Mucosa of stomach (tissue), 1 donor: ENCODE data around the gene C21orf58.

Experiments used
- H3K27me3 ChIP-seq: one replicate; pipeline ENCODE4 v1.7.0; 2013; ENCODE audit warnings: mild to moderate bottlenecking, low read length; ENCODE audit not compliant: control insufficient read depth, insufficient read depth
- H3K36me3 ChIP-seq: one replicate; pipeline ENCODE4 v1.7.0; 2013; ENCODE audit warnings: low read length; ENCODE audit not compliant: control insufficient read depth, insufficient read depth
- H3K4me1 ChIP-seq: one replicate; pipeline ENCODE4 v1.7.0; 2013; ENCODE audit warnings: mild to moderate bottlenecking, low read length; ENCODE audit not compliant: control insufficient read depth, insufficient read depth
- H3K4me3 ChIP-seq: one replicate; pipeline ENCODE4 v1.7.0; 2013; ENCODE audit warnings: low read length
- H3K9ac ChIP-seq: one replicate; pipeline ENCODE4 v1.7.0; 2013; ENCODE audit warnings: mild to moderate bottlenecking, low read length, moderate library complexity
- H3K9me3 ChIP-seq: one replicate; pipeline ENCODE4 v1.7.0; 2013; ENCODE audit warnings: mild to moderate bottlenecking, low read length, moderate library complexity; ENCODE audit not compliant: control insufficient read depth
- donor health status: Pancreatic carcinoma.

The C21orf58 gene

DNA sequence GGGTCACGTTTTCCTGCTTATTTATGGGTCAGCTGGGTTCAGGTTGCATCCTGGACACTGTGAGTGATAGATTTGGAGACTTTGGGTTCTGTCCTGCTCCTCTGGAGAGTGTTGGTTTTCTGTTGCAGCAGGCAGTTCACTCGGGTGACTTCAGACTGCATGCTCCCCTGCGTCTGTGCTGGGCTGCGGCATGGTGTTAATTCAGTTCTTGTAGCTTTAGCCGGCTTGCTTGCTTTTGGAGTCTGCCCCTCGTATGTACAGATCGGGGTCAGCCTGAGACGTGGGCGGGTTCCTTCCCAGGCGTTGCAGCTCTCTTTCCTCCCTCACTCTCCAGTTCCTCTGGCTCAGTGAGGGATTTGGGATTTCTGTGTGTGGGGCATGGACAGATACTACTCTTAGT, 38.3 kb upstream of the C21orf58 start:
- Histone ChIP-seq H3K36me3 (peaks cover 17% of the 10 kb centered on the region), H3K4me3 (no peak overlapping the region), H3K9me3 (no peaks in the 10 kb centered on the region), H3K27me3 (no peaks in the 10 kb centered on the region), H3K9ac (no peak overlapping the region), H3K4me1 (no peaks in the 10 kb centered on the region)

DNA sequence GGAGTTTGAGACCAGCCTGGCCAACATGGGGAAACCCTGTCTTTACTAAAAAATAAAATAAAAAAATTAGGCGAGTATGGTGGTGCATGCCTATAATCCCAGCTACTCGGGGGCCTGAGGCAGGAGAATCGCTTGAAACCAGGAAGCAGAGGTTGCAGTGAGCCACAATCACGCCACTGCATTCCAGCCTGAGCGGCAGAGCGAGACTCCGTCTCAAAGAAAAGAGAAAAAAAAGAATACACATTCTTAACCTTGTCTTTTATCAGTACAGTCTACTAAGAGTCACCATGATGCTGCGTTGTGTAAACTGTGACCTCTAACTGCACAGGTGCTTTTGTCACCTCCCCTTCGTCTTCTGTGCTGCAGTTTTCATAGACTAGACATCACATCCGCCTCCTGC, 37.5 kb upstream of the C21orf58 start:
- H3K4me3 ChIP-seq, result no peak overlapping the region
- H3K4me1 ChIP-seq, result no peaks in the 10 kb centered on the region
- H3K27me3 ChIP-seq, result no peaks in the 10 kb centered on the region
- no peaks in the 10 kb centered on the region for H3K9me3 ChIP-seq
- H3K36me3 ChIP-seq, result peaks cover 9% of the 10 kb centered on the region
- H3K9ac ChIP-seq, result no peak overlapping the region

DNA sequence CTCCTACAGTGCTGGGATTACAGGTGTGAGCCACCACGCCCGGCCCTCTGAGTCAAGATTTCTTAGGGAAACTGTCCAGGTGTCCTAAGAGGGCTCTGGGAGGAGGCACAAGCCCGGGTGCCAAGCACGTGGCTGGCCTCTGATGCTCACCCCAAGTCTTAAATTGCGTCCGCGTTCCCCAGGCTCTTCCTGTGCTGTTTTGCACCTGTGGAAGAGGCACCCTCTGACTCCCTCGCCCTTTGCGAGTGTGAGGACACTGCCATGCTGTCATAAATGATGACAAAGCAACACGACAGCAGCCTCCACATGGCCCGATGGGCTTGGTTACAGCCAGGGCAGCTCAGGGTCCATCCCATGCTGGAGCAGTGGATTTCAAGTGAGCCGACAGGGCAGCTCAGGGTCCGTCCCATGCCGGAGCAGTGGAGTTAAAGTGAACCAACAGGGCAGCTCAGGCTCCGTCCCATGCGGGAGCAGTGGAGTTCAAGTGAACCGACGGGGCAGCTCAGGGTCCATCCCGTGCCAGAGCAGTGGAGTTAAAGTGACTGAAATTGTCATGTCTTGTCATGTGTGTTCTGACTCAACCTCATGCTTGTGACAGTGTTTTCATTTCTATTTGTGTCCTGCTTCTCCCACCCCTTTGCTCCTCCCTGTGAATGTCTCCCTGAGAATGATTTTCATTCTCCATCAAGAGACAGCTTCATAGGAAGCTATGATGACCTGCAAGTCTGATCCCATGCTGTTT, 34.2 kb upstream of the C21orf58 start:
- no peaks in the 10 kb centered on the region for H3K27me3 ChIP-seq
- no peak overlapping the region for H3K9ac ChIP-seq
- no peaks in the 10 kb centered on the region for H3K36me3 ChIP-seq
- H3K9me3 ChIP-seq, result no peaks in the 10 kb centered on the region
- H3K4me1 ChIP-seq, result no peaks in the 10 kb centered on the region
- H3K4me3 ChIP-seq, result no peak overlapping the region

DNA sequence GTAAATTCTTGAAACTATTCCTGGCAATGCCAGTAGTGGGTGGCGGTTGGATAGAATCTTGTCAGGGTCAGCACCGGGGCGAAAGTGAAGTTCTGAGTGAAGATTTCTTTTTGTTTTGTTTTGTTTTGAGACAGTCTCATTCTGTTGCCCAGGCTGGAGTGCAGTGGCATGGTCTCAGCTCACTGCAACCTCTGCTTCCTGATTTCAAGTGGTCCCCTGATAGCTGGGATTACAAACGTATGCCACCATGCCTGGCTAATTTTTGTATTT, 33.6 kb upstream of the C21orf58 start:
- Histone ChIP-seq H3K9ac (no peak overlapping the region), H3K4me1 (no peaks in the 10 kb centered on the region), H3K4me3 (no peak overlapping the region), H3K36me3 (peaks cover 2% of the 10 kb centered on the region), H3K27me3 (no peaks in the 10 kb centered on the region), H3K9me3 (no peaks in the 10 kb centered on the region)

DNA sequence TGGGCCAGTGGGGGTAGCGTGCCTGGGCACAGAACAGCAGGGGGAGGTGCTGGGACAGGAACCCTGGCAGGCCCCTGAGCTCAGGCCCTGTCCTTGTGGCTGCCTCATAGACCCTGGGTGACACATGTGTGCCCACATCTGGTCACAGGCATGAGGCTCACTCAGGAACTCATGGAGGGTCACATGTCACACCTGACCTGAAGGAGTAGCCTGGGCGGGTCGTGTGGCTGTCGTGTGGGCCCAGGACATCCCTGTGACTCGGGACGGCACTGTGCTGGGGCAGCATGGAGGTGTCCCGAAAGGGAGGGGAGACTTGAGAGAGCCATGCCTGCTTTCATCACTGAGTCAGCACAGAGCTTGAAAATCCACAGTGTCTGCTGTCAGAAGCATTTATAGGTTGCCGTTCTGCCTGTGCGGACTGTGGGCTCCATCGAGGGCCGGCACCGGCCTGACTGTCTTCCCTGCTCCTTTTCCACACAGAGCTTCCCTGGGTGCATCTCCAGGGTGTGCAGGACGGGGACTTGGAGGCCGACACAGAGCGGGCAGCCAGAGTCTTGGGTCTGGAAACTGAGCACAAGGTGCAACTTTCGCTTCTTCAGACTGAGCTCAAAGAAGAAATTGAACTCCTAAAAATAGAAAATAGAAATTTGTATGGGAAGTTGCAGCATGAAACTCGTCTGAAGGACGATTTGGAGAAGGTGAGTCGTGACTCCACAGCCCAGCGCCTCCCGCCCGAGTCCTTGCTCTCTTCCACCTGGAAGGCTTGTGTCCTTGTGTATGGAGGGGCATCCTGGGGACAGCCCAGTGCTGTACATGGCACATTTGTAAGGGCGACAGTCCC, 33.0 kb upstream of the C21orf58 start:
- Histone ChIP-seq H3K36me3 (peaks cover 8% of the 10 kb centered on the region), H3K4me1 (no peaks in the 10 kb centered on the region), H3K9ac (no peak overlapping the region)

DNA sequence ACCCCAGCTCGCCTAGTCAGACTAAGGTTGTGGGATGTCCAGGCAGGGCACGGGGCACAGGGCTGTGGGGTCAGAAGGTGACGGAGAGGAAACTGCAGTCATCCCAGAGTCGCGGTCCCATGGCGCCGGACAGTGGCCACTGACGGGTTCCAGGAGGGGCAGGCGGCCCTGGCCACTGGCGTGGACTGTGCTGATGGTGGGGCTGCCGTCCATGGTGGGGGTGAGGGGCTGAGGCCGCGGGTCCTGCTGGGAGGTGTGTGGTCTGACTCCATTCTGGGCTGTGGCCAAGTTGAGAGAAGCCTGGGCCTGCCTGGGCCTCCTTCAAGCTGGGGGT, 32.3 kb upstream of the C21orf58 start:
- no peak overlapping the region for H3K9ac ChIP-seq
- no peak overlapping the region for H3K4me3 ChIP-seq
- peaks cover 9% of the 10 kb centered on the region for H3K36me3 ChIP-seq
- no peaks in the 10 kb centered on the region for H3K9me3 ChIP-seq
- no peaks in the 10 kb centered on the region for H3K27me3 ChIP-seq
- no peaks in the 10 kb centered on the region for H3K4me1 ChIP-seq

More for the DNA sequence above, 33.0 kb upstream of the C21orf58 start:
- Histone ChIP-seq H3K9me3 (no peaks in the 10 kb centered on the region), H3K27me3 (no peaks in the 10 kb centered on the region), H3K4me3 (no peak overlapping the region)

DNA sequence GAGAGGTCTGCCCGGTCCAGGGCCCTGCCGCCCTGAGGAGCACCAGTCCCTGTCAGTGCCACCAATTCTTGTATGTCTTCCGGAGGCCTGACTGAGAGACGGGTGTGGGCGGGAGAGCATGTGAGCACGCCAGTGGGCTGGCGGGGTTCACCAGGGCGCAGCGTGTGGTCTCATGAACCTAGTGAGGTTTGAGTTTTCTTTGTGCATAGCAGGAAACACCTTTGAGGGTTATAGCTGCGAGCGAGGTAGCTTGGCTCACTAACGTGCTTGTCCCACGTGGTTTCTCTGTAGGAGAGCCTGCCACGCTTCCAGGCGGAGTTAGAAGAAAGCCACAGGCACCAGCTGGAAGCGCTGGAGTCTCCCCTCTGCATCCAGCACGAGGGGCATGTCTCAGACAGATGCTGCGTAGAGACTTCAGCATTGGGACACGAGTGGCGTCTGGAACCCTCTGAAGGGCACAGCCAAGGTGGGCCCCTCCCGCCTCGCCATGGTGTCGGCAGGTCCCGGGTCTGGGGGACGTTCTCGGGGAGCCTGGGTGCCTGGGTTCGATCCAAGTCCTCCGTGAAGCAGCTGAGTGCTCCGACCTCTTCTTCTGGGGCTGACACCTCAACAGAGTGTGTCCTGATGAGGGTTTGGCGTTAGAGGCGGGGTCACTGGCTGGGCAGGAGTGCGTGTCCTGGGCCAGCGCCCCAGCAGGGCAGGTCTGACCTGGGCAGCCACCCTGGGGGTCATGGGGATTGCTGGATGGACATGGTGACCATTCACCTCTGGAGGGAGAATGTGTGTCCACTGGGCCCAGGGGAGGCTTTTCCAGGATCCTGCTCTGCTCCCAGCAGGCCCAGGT, 31.7 kb upstream of the C21orf58 start:
- Histone ChIP-seq H3K9me3 (no peaks in the 10 kb centered on the region), H3K4me3 (no peak overlapping the region), H3K27me3 (no peaks in the 10 kb centered on the region), H3K36me3 (peaks cover 9% of the 10 kb centered on the region), H3K9ac (no peak overlapping the region), H3K4me1 (no peaks in the 10 kb centered on the region)

DNA sequence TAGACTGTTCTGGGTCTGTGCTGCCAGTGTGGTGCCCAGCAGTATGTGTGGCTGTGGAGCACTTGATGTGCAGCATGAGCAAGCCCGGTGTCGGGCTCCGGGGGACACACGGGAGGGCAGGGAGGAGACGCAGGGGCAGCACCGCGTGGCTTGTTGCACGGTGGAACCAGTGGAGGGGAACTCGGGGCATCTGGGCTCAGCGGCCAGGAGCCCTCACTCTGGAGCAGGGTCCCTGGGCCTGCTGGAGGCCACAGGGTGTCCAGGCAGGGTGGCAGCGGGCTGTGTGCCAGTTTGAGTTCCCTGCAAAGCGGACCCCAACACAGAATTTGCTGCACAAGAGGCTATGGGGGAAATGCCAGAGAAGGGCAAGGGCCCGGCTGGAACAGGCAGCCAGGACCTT, 30.8 kb upstream of the C21orf58 start:
- H3K9me3 ChIP-seq, result no peaks in the 10 kb centered on the region
- no peaks in the 10 kb centered on the region for H3K4me1 ChIP-seq
- no peak overlapping the region for H3K9ac ChIP-seq
- peaks cover 9% of the 10 kb centered on the region for H3K36me3 ChIP-seq
- no peaks in the 10 kb centered on the region for H3K27me3 ChIP-seq
- H3K4me3 ChIP-seq, result no peak overlapping the region

DNA sequence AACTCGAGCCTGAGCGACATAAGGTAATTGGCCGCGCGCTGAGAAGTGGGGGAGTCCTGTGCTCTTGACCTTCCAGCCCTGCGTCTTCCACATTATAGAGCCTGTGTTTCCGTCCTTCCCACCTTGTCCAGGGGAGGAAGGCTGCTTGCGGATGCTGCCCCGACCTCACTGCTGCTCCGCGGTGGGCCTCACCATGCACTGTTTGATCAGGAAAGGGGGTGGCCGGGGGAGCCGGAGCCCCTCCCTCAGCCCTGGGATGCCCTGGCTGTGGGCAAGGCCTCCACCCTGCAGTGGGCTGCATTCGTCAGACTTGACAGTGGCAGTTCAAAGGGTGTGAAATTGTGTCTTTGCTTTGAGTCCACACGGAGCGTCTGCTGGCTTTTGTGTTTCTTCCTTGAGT, 30.4 kb upstream of the C21orf58 start:
- H3K4me3 ChIP-seq, result no peak overlapping the region
- no peaks in the 10 kb centered on the region for H3K4me1 ChIP-seq
- H3K9ac ChIP-seq, result no peak overlapping the region
- peaks cover 9% of the 10 kb centered on the region for H3K36me3 ChIP-seq
- no peaks in the 10 kb centered on the region for H3K9me3 ChIP-seq
- H3K27me3 ChIP-seq, result no peaks in the 10 kb centered on the region

DNA sequence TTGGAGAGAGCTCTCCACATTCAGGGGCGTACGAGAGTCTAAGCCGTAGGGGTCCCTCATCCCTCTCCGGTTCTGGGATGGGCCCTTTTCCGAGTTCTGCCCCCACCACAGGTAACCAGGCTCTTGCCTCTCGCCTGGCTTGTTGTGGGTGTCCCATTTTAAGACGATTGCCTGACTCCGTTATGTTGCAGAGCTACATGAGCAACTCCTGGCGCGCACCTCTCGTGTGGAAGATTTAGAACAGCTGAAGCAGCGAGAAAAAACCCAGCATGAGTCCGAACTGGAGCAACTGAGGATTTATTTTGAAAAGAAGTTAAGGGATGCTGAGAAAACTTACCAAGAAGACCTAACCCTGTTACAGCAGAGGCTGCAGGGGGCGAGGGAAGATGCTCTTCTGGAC, 29.2 kb upstream of the C21orf58 start:
- H3K9ac ChIP-seq, result no peak overlapping the region
- H3K36me3 ChIP-seq, result peaks cover 9% of the 10 kb centered on the region
- no peaks in the 10 kb centered on the region for H3K4me1 ChIP-seq
- no peaks in the 10 kb centered on the region for H3K9me3 ChIP-seq
- no peak overlapping the region for H3K4me3 ChIP-seq
- H3K27me3 ChIP-seq, result no peaks in the 10 kb centered on the region

DNA sequence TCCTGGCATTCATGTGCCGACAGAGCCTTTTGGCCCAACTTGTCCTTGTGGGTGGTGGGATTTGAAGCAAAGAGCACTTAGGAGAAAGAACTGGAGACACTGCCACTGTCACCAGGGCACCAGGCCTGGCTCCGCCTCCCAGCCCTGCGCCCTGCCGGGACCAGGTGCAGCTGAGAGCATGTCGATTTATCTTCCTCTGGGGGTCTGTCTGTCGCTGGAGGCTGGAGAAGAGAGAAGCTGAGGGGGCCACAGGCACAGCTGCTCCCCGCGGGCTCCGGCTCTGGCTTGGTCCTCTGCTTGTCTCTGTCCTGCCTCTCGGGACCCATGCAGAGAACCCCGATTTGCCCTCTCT, 28.5 kb upstream of the C21orf58 start:
- Histone ChIP-seq H3K9ac (no peak overlapping the region), H3K9me3 (no peaks in the 10 kb centered on the region), H3K27me3 (no peaks in the 10 kb centered on the region), H3K4me3 (no peak overlapping the region), H3K36me3 (peaks cover 9% of the 10 kb centered on the region), H3K4me1 (no peaks in the 10 kb centered on the region)

DNA sequence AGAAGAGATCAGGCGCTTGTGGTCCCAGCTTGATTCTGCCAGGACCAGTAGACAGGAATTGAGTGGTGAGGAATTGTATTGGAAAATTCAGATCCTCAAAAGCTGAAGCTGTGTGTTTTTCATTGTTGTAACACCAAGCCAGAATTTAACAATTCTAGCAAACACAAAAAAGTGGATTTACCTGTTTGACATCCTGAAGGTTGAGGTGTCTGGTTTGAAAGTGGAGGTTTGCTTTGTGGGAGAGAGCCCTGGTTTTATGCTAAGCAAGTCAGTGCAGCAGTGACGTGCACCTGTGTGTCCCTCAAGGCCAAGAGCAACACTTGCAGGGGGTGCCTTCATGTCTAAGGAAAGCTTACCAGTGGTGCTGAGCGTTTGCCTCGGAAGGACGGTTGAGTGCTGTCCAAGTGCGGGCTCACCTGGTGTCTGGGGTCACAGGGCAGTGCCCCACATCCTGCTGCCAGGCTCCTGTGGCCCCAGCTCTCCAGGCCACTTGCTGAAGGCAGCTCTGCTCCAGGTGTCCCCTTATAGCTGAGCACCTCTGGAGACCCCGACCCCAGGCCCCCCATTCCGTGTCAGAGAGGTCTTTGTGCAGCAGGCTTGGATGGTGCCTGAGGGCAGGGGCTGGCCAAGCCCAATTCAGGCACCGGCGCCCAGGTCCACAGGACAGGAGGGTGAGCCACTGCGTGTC, 27.9 kb upstream of the C21orf58 start:
- Histone ChIP-seq H3K9me3 (no peaks in the 10 kb centered on the region), H3K36me3 (peaks cover 9% of the 10 kb centered on the region), H3K27me3 (no peaks in the 10 kb centered on the region), H3K4me3 (no peak overlapping the region), H3K4me1 (no peaks in the 10 kb centered on the region), H3K9ac (no peak overlapping the region)
